ENCODE measurements around the gene GRPEL1.

DNA sequence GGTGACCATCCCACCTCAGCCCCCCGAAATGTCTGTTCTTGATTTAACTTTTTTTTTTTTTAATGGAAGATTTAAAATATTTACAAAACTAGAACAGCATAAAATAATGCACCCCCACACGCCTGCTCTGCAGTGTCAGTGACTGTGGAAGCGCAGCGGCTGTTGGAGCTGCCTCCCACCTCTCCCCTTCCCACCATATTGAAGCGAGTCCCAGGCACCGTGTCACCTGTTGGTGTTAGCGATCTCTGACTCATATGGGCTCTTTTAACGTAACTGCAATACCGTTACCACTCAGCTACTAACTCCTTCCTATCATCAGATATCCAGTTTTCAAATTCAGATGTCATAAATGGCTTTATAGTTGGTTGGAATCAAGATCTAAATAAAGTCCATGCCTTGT, 41.8 kb downstream of the GRPEL1 start:
- TF ChIP-seq, protein P1, sequence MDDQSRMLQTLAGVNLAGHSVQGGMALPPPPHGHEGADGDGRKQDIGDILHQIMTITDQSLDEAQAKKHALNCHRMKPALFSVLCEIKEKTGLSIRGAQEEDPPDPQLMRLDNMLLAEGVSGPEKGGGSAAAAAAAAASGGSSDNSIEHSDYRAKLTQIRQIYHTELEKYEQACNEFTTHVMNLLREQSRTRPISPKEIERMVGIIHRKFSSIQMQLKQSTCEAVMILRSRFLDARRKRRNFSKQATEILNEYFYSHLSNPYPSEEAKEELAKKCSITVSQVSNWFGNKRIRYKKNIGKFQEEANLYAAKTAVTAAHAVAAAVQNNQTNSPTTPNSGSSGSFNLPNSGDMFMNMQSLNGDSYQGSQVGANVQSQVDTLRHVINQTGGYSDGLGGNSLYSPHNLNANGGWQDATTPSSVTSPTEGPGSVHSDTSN (CRISPR knock-in tag; IDR thresholded peaks at IDR 0.05; ENCODE audit: borderline replicate concordance), result no peak
- TF ChIP-seq, protein P2, sequence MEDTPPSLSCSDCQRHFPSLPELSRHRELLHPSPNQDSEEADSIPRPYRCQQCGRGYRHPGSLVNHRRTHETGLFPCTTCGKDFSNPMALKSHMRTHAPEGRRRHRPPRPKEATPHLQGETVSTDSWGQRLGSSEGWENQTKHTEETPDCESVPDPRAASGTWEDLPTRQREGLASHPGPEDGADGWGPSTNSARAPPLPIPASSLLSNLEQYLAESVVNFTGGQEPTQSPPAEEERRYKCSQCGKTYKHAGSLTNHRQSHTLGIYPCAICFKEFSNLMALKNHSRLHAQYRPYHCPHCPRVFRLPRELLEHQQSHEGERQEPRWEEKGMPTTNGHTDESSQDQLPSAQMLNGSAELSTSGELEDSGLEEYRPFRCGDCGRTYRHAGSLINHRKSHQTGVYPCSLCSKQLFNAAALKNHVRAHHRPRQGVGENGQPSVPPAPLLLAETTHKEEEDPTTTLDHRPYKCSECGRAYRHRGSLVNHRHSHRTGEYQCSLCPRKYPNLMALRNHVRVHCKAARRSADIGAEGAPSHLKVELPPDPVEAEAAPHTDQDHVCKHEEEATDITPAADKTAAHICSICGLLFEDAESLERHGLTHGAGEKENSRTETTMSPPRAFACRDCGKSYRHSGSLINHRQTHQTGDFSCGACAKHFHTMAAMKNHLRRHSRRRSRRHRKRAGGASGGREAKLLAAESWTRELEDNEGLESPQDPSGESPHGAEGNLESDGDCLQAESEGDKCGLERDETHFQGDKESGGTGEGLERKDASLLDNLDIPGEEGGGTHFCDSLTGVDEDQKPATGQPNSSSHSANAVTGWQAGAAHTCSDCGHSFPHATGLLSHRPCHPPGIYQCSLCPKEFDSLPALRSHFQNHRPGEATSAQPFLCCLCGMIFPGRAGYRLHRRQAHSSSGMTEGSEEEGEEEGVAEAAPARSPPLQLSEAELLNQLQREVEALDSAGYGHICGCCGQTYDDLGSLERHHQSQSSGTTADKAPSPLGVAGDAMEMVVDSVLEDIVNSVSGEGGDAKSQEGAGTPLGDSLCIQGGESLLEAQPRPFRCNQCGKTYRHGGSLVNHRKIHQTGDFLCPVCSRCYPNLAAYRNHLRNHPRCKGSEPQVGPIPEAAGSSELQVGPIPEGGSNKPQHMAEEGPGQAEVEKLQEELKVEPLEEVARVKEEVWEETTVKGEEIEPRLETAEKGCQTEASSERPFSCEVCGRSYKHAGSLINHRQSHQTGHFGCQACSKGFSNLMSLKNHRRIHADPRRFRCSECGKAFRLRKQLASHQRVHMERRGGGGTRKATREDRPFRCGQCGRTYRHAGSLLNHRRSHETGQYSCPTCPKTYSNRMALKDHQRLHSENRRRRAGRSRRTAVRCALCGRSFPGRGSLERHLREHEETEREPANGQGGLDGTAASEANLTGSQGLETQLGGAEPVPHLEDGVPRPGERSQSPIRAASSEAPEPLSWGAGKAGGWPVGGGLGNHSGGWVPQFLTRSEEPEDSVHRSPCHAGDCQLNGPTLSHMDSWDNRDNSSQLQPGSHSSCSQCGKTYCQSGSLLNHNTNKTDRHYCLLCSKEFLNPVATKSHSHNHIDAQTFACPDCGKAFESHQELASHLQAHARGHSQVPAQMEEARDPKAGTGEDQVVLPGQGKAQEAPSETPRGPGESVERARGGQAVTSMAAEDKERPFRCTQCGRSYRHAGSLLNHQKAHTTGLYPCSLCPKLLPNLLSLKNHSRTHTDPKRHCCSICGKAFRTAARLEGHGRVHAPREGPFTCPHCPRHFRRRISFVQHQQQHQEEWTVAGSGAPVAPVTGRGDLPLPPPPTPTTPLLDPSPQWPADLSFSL (CRISPR knock-in tag; IDR thresholded peaks at IDR 0.05), result no peak
- TF ChIP-seq ZNF629 (CRISPR knock-in tag; conservative IDR thresholded peaks at IDR 0.05), result no peak
- no peak for TF ChIP-seq EP300 (IDR thresholded peaks at IDR 0.05; ENCODE audit: low read depth in 2 of 2, low read length in 2 of 2)
- no peak for TF ChIP-seq EP300 (CRISPR knock-in tag; IDR thresholded peaks at IDR 0.05; ENCODE audit: borderline replicate concordance)

All from HepG2 (cell line).